ENCODE data around the gene CEBPA.

CEBPA gene

DNA sequence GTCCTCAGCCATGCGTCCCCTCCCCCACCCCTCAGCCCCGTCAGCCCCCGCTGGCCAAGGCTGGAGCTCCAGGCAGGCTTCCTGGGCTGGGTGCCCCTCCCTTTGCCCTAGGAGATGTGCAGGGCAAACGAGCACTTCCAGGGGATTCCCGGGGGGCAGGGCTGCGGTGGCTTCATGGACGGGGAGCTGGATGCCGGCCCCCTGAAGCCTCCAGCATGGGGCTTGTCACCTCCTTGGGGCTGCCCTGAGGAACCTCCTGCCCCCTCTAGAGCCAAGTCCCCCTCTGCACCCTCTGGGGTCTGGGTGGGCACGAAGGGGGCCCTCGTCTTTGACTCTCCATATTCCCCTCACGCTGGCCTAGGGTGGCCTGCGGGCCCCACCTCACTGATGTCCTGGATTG is 51.3 kb downstream of the CEBPA start:
- no peaks in the 10 kb centered on the region for H3K36me3 ChIP-seq (ENCODE audit: insufficient read depth, low read length)
- no peak for DNase-seq (ENCODE audit: low read depth, low spot score)
- H3K4me3 ChIP-seq: no peak overlapping the region
- H3K27ac ChIP-seq: no peak overlapping the region
- no peaks in the 10 kb centered on the region for H3K9me3 ChIP-seq (ENCODE audit: low read depth, low read length)
- H3K9ac ChIP-seq (ENCODE audit: insufficient read length): no peak overlapping the region
- TF ChIP-seq POLR2AphosphoS5 (IDR thresholded peaks at IDR 0.05; ENCODE audit: borderline replicate concordance, low read depth, low read length): no peak
- TF ChIP-seq FOXP2 (optimal IDR thresholded peaks at IDR 0.05; ENCODE audit: control extremely low read depth, extremely low read length, insufficient read depth): no peak
- TF ChIP-seq EZH2 (IDR thresholded peaks at IDR 0.05): no peak

DNA sequence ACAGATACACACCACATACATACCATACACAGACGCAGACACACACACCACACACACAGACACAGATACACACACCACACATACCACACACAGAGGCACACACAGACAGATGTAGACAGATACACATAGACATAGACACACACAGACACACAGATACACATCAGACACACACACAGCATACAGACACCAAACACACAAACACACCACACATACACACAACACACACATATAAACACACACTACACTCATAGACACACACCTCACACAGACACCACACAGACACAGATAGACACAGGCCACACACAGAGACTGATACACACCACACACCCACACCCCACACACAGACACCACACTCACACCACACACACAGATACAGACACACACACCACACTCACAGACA is 51.8 kb downstream of the CEBPA start:
- H3K9ac ChIP-seq (ENCODE audit: insufficient read length): no peak overlapping the region
- no peak overlapping the region for H3K27ac ChIP-seq
- H3K9me3 ChIP-seq (ENCODE audit: low read depth, low read length): no peaks in the 10 kb centered on the region
- H3K4me3 ChIP-seq: no peak overlapping the region
- TF ChIP-seq POLR2AphosphoS5 (IDR thresholded peaks at IDR 0.05; ENCODE audit: borderline replicate concordance, low read depth, low read length) (no peak), EZH2 (IDR thresholded peaks at IDR 0.05) (no peak), FOXP2 (optimal IDR thresholded peaks at IDR 0.05; ENCODE audit: control extremely low read depth, extremely low read length, insufficient read depth) (no peak)
- no peaks in the 10 kb centered on the region for H3K36me3 ChIP-seq (ENCODE audit: insufficient read depth, low read length)
- no peak for DNase-seq (ENCODE audit: low read depth, low spot score)

Data from SK-N-MC (cell line).